ENCODE measurements around the gene OR8B3.

OR8B3 gene, protein sequence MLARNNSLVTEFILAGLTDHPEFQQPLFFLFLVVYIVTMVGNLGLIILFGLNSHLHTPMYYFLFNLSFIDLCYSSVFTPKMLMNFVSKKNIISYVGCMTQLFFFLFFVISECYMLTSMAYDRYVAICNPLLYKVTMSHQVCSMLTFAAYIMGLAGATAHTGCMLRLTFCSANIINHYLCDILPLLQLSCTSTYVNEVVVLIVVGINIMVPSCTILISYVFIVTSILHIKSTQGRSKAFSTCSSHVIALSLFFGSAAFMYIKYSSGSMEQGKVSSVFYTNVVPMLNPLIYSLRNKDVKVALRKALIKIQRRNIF

DNA sequence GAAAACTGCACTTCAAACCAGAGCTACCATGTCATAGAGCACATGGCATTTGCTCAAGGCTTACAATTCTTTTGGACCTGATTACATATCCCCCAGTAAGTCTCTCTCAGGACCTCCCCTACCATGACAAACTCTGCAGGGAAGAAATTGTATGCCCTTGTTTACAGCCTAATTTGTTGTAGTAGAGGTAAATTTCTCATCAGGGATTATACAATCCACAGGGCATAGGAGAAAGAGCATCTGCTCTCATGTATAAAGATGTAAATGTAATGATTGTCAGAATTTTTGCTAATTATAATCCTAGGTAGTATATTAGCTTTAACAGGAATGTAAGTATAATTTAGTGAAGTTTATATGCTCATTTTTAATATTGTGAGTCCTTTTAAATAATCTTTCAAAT is at the start of gene OR8B3:
Gene OR8B3 (minus strand): TSS at position 101 of the 400 bp plus-strand sequence. CDS start 1,673 bp downstream, outside the sequence.
- TF ChIP-seq, protein P1, sequence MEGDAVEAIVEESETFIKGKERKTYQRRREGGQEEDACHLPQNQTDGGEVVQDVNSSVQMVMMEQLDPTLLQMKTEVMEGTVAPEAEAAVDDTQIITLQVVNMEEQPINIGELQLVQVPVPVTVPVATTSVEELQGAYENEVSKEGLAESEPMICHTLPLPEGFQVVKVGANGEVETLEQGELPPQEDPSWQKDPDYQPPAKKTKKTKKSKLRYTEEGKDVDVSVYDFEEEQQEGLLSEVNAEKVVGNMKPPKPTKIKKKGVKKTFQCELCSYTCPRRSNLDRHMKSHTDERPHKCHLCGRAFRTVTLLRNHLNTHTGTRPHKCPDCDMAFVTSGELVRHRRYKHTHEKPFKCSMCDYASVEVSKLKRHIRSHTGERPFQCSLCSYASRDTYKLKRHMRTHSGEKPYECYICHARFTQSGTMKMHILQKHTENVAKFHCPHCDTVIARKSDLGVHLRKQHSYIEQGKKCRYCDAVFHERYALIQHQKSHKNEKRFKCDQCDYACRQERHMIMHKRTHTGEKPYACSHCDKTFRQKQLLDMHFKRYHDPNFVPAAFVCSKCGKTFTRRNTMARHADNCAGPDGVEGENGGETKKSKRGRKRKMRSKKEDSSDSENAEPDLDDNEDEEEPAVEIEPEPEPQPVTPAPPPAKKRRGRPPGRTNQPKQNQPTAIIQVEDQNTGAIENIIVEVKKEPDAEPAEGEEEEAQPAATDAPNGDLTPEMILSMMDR (IDR thresholded peaks at IDR 0.05; ENCODE audit: borderline replicate concordance, control extremely low read depth, extremely low read depth, insufficient read depth, missing control alignments) = no peak
- DNase-seq (ENCODE audit: low spot score) = no peak
- in situ Hi-C loops (cut with MboI; ENCODE audit: low sequenced_read_pairs, unreplicated experiment) = no loop called here

DNA sequence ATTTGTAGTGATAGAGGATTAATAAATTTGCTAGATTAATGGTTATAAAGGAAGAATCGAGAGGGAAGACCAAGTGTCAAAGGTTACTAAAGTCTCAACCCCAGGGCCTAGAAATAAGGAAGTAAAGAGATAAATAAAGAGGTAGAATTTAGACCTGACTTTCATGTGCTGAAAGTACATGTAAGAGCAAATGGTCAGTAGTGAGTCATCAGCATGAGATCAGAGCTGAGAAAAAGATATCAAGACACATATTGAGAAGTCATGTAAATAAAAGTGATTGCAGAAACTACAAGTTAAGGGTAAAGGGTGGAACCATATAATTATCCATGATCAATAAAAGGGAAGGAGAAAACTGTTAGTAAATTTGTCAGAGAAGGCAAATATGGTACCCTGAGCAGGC is 48.1 kb upstream of the OR8B3 start:
- in situ Hi-C loops (cut with MboI; ENCODE audit: low sequenced_read_pairs, unreplicated experiment) = no loop called here
- no peak for DNase-seq (ENCODE audit: low spot score)
- TF ChIP-seq, protein P1 (IDR thresholded peaks at IDR 0.05; ENCODE audit: borderline replicate concordance, control extremely low read depth, extremely low read depth, insufficient read depth, missing control alignments) = no peak

DNA sequence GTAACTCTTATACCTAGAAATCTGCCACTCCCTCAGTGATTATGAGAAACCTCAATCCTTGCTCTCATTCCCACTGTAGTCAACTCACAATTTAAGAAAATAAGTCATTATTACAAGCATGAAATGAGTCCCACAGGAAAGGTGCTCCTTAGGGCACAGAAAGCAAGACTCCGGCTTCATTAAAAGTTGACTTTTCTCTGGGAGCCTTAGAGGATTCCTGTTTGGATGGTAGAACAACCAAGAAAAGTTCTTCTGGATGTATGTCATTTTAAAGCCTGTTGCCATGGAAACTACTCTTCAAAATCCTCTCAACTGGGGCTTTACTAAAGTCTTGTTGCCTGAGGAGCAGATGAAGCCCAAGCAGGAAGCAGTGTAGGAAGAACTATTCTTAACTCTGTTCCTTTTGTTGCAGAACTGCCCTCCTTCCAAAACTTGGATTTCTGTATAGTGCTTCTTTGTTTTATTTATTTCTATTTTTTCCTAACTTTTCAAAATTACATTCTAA is 46.9 kb upstream of the OR8B3 start, which contains the start of gene OR8B8:
Gene OR8B8 (minus strand): TSS at position 51 of the 505 bp plus-strand sequence. CDS start 4,611 bp downstream, outside the sequence.
- DNase-seq (ENCODE audit: low spot score) = no peak
- TF ChIP-seq, protein P1 (IDR thresholded peaks at IDR 0.05; ENCODE audit: borderline replicate concordance, control extremely low read depth, extremely low read depth, insufficient read depth, missing control alignments) = no peak
- in situ Hi-C loops (cut with MboI; ENCODE audit: low sequenced_read_pairs, unreplicated experiment) = no loop called here

DNA sequence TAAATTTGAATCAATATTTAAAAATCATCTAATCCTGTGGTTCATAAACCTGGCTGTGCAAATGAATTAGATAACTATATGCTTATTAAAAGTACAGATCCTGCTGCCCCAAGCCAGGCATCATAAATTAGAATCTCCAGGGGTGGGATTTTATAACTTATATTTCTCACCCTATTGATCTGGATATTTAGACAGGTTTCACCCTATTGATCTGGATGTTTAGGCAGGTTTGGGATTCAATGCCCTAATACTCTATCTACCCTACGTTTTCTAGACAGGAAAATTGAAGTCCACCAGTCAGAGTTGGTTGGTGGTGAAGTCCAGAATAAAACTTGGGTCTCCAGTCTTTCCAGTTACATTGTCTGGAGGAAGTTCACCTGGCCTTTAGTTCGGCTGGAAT is 44.0 kb upstream of the OR8B3 start:
- DNase-seq (ENCODE audit: low spot score) = no peak
- in situ Hi-C loops (cut with MboI; ENCODE audit: low sequenced_read_pairs, unreplicated experiment) = no loop called here
- TF ChIP-seq, protein P1 (IDR thresholded peaks at IDR 0.05; ENCODE audit: borderline replicate concordance, control extremely low read depth, extremely low read depth, insufficient read depth, missing control alignments) = no peak

DNA sequence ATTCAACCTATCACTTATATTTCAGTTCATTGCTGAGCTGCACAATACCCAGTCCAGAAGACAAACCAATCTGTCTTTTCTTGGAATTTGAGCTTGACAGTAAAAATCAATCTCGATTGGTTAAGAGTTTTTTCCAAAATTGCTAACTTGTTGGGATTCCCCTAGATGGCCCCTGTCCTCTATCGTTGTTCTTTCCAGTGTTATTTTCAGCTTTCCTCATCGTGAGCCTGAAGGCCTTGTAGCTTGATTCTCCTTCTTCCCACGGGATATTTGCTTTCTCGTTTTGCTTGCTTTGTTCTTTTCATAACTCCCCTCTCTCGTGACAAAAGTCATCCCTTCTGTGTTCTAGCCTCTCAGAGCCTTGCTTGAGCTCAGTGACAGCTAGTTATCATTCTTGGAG is 43.6 kb upstream of the OR8B3 start:
- in situ Hi-C loops (cut with MboI; ENCODE audit: low sequenced_read_pairs, unreplicated experiment) = no loop called here
- DNase-seq (ENCODE audit: low spot score) = no peak
- TF ChIP-seq, protein P1 (IDR thresholded peaks at IDR 0.05; ENCODE audit: borderline replicate concordance, control extremely low read depth, extremely low read depth, insufficient read depth, missing control alignments) = no peak

DNA sequence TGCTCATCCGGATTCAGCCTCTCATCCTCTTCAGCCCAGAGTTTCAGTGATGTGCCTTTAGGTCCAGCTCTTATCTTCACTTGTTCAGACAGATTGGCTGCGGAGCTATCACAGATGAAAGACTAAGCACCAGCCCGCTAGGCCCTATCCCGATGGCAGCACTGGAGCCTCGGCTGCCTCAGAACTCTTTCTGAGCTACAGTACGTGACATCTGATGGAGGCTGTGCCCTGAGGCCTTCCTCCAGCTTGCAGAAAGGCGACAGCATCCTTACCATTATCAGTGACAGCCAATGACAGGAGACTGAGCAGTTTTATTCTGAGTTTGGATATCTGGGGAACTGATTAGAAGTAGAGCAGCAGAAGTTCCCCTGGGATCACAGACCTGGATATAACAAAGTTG is 42.7 kb upstream of the OR8B3 start:
- no peak for DNase-seq (ENCODE audit: low spot score)
- in situ Hi-C loops (cut with MboI; ENCODE audit: low sequenced_read_pairs, unreplicated experiment) = no loop called here
- TF ChIP-seq, protein P1 (IDR thresholded peaks at IDR 0.05; ENCODE audit: borderline replicate concordance, control extremely low read depth, extremely low read depth, insufficient read depth, missing control alignments) = no peak

Data from GM13976 (cell line).